Measurements from ENCODE around the gene SCYL1. TPM values are rescaled to one million over a fixed set of nuclear protein-coding genes. Genes with fewer than 3 reads are reported as not detected.

The SCYL1 gene
- total RNA-seq, 4 donors from 2014 or later: 70.6 to 97.6 (median 89.2) TPM

DNA sequence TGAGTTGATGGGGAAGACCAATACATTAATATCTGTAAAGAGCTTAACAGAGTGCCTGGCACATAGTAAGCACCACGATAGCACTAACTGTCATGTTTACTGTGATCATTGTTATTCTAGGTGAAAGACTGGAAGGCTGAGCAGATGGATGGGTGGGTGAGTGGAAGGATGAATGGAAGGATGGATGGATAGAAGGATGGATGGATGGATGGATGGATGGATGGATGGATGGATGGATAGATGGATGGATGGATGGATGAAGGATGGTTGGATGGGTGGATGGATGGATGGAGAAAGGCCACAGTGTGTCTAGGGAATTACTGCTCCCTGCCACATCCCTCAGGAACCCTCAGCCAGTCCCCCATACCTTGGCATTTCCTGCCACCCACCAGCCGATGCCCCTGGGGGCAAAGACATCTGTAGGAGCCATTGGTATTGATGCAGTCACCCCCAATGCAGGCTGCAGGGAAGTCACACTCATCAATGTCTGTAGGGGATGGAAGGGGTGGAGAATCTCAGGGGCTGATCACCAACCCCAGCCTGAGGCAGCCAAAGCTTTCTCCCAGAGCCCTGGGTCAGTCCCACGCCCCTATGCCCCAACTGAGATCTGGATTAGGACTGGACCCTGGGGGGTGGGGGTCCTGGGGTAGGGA, 18.0 kb downstream of the SCYL1 start:
- 40 to 94% methylated on average over 1 to 3 of the region's 3 CpGs for WGBS, 2 donors (ENCODE audit: low coverage in 1 of 2)
- no peak overlapping the region for H3K4me3 ChIP-seq
- H3K9me3 ChIP-seq: no peaks in the 10 kb centered on the region
- H3K27me3 ChIP-seq: no peaks in the 10 kb centered on the region
- TF ChIP-seq, protein P1, sequence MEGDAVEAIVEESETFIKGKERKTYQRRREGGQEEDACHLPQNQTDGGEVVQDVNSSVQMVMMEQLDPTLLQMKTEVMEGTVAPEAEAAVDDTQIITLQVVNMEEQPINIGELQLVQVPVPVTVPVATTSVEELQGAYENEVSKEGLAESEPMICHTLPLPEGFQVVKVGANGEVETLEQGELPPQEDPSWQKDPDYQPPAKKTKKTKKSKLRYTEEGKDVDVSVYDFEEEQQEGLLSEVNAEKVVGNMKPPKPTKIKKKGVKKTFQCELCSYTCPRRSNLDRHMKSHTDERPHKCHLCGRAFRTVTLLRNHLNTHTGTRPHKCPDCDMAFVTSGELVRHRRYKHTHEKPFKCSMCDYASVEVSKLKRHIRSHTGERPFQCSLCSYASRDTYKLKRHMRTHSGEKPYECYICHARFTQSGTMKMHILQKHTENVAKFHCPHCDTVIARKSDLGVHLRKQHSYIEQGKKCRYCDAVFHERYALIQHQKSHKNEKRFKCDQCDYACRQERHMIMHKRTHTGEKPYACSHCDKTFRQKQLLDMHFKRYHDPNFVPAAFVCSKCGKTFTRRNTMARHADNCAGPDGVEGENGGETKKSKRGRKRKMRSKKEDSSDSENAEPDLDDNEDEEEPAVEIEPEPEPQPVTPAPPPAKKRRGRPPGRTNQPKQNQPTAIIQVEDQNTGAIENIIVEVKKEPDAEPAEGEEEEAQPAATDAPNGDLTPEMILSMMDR (IDR thresholded peaks at IDR 0.05): no peak
- TF ChIP-seq POLR2AphosphoS5 (IDR thresholded peaks at IDR 0.05): no peak
- TF ChIP-seq EP300 (IDR thresholded peaks at IDR 0.05): no peak
- no peak for TF ChIP-seq POLR2A (IDR thresholded peaks at IDR 0.05)
- ATAC-seq: no peak
- H3K4me1 ChIP-seq: peaks cover 0 to 61% (median 25%) of the 10 kb centered on the region in 3 donors
- H3K36me3 ChIP-seq: peaks cover 0 to 68% of the 10 kb centered on the region in 2 donors
- H3K27ac ChIP-seq: peak overlapping the region in 2 of 4 donors; percentile 24 to 32

DNA sequence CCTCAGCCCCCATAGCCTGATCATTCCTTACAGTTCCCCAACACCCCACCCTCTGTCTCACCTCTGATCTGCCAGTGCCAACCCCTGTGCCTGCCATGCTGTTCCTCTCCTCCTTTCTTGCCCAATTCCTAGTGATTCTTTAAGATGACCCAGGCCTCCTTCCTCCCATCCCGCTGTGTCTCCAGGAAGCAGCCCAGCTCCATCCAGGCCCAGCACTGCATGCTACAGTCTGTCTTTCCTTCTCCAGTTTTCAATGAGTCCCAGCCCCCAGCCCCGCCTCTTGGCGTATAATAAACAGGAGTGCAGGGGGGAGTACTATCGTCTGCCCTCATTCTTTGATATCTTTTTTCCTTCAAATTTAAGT, 21.0 kb downstream of the SCYL1 start:
- WGBS, 2 donors (ENCODE audit: low coverage in 1 of 2): 40 to 78% methylated on average over 1 to 4 of the region's 4 CpGs

DNA sequence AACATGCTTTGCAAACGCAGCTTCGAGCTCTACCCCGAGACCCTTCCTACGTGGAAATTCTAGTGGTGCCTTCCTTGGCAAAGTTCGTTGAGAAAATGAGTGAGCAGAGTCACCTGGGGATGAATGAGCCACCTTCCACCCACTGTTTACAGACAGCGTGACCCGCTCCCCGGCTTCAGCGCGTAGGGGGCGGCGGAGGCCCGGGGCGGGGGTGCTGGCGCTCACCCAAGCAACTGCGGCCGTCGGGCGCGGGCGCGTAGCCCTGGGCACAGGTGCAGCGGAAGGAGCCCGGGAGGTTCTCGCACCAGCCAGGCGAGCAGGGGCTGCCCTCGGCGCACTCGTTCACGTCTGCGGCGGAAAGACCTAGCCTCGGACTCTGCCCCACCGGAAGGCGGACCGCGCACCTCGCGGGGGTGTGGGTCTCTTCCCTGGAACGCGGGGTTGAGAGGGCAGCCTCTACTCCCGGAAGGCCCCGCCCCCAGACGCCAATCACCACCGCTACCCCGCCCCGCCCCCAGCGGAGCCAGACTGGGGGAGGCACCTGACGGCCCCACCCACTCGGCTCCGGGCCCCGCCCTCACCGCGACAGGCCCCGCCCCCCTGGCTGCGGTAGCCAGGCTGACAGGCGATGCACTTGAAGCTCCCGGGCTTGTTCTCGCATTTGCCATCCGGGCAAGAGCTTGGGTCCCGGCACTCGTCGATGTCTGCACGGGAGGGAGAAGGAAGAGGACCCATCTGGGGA, 21.5 kb downstream of the SCYL1 start:
- H3K4me3 ChIP-seq: peak overlapping the region in 1 of 2 donors; percentile 30
- peaks cover 0 to 84% of the 10 kb centered on the region in 2 donors for H3K36me3 ChIP-seq
- no peak for TF ChIP-seq EP300 (IDR thresholded peaks at IDR 0.05)
- TF ChIP-seq POLR2AphosphoS5 (IDR thresholded peaks at IDR 0.05): no peak
- TF ChIP-seq, protein P1 (IDR thresholded peaks at IDR 0.05): no peak
- TF ChIP-seq POLR2A (IDR thresholded peaks at IDR 0.05): no peak

More for the DNA sequence above, 21.0 kb downstream of the SCYL1 start:
- H3K27ac ChIP-seq: peak overlapping the region in 3 of 4 donors; percentile 65 to 72 (median 69)
- TF ChIP-seq POLR2A (IDR thresholded peaks at IDR 0.05): no peak
- TF ChIP-seq, protein P1 (IDR thresholded peaks at IDR 0.05): no peak
- TF ChIP-seq EP300 (IDR thresholded peaks at IDR 0.05): no peak
- TF ChIP-seq POLR2AphosphoS5 (IDR thresholded peaks at IDR 0.05): no peak
- H3K9me3 ChIP-seq: no peaks in the 10 kb centered on the region
- H3K4me3 ChIP-seq: no peak overlapping the region
- H3K27me3 ChIP-seq: no peaks in the 10 kb centered on the region
- ATAC-seq: no peak
- peaks cover 0 to 79% of the 10 kb centered on the region in 2 donors for H3K36me3 ChIP-seq
- peaks cover 0 to 34% (median 11%) of the 10 kb centered on the region in 3 donors for H3K4me1 ChIP-seq

DNA sequence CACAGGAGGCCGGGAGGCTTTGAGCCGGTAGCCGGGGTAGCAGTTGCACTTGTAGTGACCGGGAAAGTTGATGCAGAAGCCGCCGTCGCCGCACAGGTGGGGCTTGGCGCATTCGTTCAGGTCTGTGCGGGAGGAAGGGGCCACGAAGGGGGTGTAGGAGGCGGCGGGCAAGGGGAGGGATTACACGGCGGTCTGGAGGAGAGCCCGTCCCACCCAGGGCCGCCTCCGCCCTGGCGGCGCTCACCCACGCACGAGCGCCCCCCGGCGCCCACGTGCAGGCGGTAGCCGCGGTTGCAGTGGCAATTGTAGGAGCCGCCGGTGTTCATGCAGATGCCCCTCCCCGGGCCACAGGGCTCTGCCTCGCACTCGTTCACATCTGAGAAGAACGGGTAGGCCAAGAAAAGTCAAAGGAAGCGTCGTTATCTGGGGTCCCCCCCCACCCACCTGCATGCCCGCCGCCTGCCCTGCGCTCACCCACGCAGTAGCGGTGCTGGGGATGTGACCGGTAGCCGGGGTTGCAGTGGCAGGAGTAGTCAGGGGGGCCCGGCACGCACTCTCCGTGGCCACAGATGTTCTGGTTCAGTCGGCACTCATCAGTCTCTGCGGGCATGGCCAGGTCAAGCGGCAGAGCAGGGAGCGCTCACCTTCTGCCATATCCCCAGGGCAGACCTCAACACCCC, 22.7 kb downstream of the SCYL1 start:
- TF ChIP-seq POLR2A (IDR thresholded peaks at IDR 0.05): no peak
- TF ChIP-seq EP300 (IDR thresholded peaks at IDR 0.05): no peak
- TF ChIP-seq POLR2AphosphoS5 (IDR thresholded peaks at IDR 0.05): no peak
- TF ChIP-seq, protein P1 (IDR thresholded peaks at IDR 0.05): no peak
- 60% methylated on average over 2 of the region's 52 CpGs; no CpG with 5 or more reads in 1 of the 2 donors for WGBS, 2 donors (ENCODE audit: low coverage in 1 of 2)
- Histone ChIP-seq H3K4me3 (no peak overlapping the region), H3K27ac (peak overlapping the region in 2 of 4 donors; percentile 21 to 72), H3K4me1 (peaks cover 0 to 30% (median 0%) of the 10 kb centered on the region in 3 donors), H3K36me3 (peaks cover 0 to 96% of the 10 kb centered on the region in 2 donors), H3K27me3 (no peaks in the 10 kb centered on the region), H3K9me3 (no peaks in the 10 kb centered on the region)
- ATAC-seq: no peak

More for the DNA sequence above, 21.5 kb downstream of the SCYL1 start:
- Histone ChIP-seq H3K9me3 (no peaks in the 10 kb centered on the region), H3K27ac (peak overlapping the region in 3 of 4 donors; percentile 65 to 72 (median 69)), H3K27me3 (no peaks in the 10 kb centered on the region), H3K4me1 (peaks cover 0 to 29% (median 6%) of the 10 kb centered on the region in 3 donors)
- WGBS, 2 donors (ENCODE audit: low coverage in 1 of 2): 41 to 61% methylated on average over 9 to 20 of the region's 64 CpGs
- ATAC-seq: peak; percentile 68
